Heart left ventricle (tissue), 16 donors: Measurements from ENCODE around the gene CTNNA3. TPM values are rescaled to one million over a fixed set of nuclear protein-coding genes. Genes with fewer than 3 reads are reported as not detected.
A peak's percentile ranks its signal among the peaks of the same experiment; 100 is the strongest.

Source experiments
- ATAC-seq, 4 donors: fragments of 200-7000 bp; cut with Tn5 transposase; one replicate each; pipeline ENCODE4 v1.9.1; 2020 to 2022; ENCODE audit warnings: moderate library complexity in 4 of 4, mild to moderate bottlenecking in 3 of 4, moderate number of reproducible peaks in 1 of 4
- DNase-seq, 5 donors: peaks; one replicate each; pipeline ENCODE4 v3.0.0-alpha.2; 2020
- H3K27ac ChIP-seq, 12 donors: fragments of 200-600 bp; sonication (generic) in 4 of 12; one replicate each; pipeline versions ENCODE4 v1.5.0 to v1.8.0; 2016 to 2022; ENCODE audit warnings: mild to moderate bottlenecking in 2 of 12
- H3K27me3 ChIP-seq, 9 donors: fragments of 200-600 bp; sonication (generic) in 2 of 9; one replicate each; pipeline versions ENCODE4 v1.5.1 to v1.8.0; 2016 to 2022; ENCODE audit warnings: mild to moderate bottlenecking in 3 of 9
- H3K36me3 ChIP-seq, 9 donors: fragments of 200-600 bp; sonication (generic) in 2 of 9; one replicate each; pipeline versions ENCODE4 v1.5.0 to v1.8.0; 2018 to 2022; ENCODE audit warnings: mild to moderate bottlenecking in 2 of 9
- H3K4me1 ChIP-seq, 12 donors: fragments of 200-600 bp; sonication (generic) in 4 of 12; one replicate each; pipeline versions ENCODE4 v1.5.0 to v1.8.0; 2016 to 2022; ENCODE audit warnings: mild to moderate bottlenecking in 3 of 12
- H3K4me3 ChIP-seq, 12 donors: fragments of 200-600 bp; sonication (generic) in 4 of 12; one replicate each; pipeline versions ENCODE4 v1.5.0 to v1.8.0; 2017 to 2022; ENCODE audit warnings: mild to moderate bottlenecking in 9 of 12, moderate library complexity in 4 of 12
- H3K9me3 ChIP-seq, 12 donors: fragments of 200-600 bp; sonication (generic) in 4 of 12; one replicate each; pipeline versions ENCODE4 v1.5.0 to v1.8.0; 2016 to 2022; ENCODE audit warnings: mild to moderate bottlenecking in 1 of 12
- POLR2A ChIP-seq, 2 donors: fragments of 450-650 bp; IDR thresholded peaks; one replicate each; pipeline ENCODE4 v1.6.1; 2017; ENCODE audit warnings: antibody characterized with exemption in 2 of 2, mild to moderate bottlenecking in 2 of 2, moderate library complexity in 2 of 2
- WGBS, 4 donors: extraction: QIAGEN DNeasy Blood & Tissue Kit in 2 of 4; methylation state at CpG; one replicate each; pipeline versions ENCODE4 v1.1.5 to v1.1.7; 2013 to 2018; 5-methylcytosine and 5-hydroxymethylcytosine counted together
- intact Hi-C, 10 donors: fragments of 100-400 bp; cut with DNase I; formaldehyde crosslinking; loops; one replicate each; pipeline versions ENCODE4 v1.11.1 to v1.14.2; 2022
- polyA plus RNA-seq, 2 donors: library from polyadenylated mRNA; stranded (reverse); fragments of 200-250 nt; gene quantifications; one replicate each; pipeline ENCODE4 v1.2.3, GENCODE V29; 2013
- total RNA-seq, 9 donors: library from RNA; depleted of rRNA in 2 of 9; stranded (reverse); fragments of >200 nt in 2 of 9; fragmentation: NEBNext Ultra II Directional in 3 of 9; extraction: Animal tissue kit (Norgen Biotek cat#: 25700) in 3 of 9; gene quantifications; one replicate each; pipeline versions ENCODE4 v1.1.0 to v1.2.4, GENCODE V29; 2016 to 2023
- TF ChIP-seq, protein P1 (sequence below), 12 donors: fragments of 200-600 bp; sonication (generic) in 4 of 12; IDR thresholded peaks; one replicate each; pipeline versions ENCODE4 v1.5.0 to v1.8.0; 2018 to 2022; ENCODE audit warnings: antibody characterized with exemption in 12 of 12, mild to moderate bottlenecking in 5 of 12
- donor health status: ischemic (EF 13 %, LVEDD 7.1; RV severe dilation, severe dysfunction).
- donor health status: healthy with polysubstance abuse.
- donor health status: DM: no; HTN: yes; CAD: no.
- donor health status: DM: no; HTN: no; CAD: no.
- donor health status: ischemic (EF 25% LVEDD 6.9; RV normal size, moderate dysfunction).
- donor health status: ischemic (EF 25% LVEDD 5.7; RV mildly dilated, moderate dysfunction).
- donor health status: healthy.
- donor health status: DM: yes; HTN: yes; CAD: no.
- donor health status: ischemic (EF 35%, LVEDD 5.7; RV mildly dilated, moderate dysfunction).
- donor health status: nonischemic (EF 11% LVEDD 7.7; RV severe dilation, severe dysfunction).
- donor health status: DM: yes; HTN: yes; CAD: no.
- donor health status: PGD.
- donor health status: ischemic (EF 29% LVEDD 5.4; RV normal size, mild dysfunction).
- donor health status: nonischemic (EF 23%, LVEDD 6.1; RV moderate dilation, normal function).

Gene CTNNA3
- total and polyA plus RNA-seq, 11 donors = 4.8 to 200 (median 99.0) TPM

DNA sequence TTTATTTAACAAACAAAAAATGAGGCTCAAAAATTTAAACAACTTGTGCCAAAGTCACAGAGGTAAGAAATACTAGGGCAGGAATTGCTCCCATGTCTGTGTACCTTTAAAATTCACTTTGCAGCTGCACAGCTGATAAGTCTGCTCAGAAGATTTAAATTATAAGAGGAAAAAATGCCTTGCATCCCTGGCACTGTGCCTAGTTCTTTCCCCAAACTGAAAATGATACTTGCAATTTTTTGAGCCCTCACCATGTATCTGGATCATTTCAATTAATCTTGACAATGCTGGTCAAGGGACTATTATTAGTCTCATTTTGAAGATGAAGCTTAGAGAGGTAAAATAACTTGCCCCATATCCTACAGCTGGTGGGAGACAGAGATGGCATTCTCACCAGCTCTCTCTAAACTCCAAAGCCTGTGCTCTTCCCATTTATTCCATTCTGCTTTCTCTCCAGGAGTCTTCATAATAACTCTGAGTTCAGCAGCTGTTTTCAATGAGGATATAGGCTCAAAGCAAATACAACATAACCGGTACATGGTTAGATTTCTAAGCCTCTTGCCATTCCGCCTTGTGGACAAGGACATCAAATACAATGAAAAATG lies 1120.6 kb downstream of the CTNNA3 start:
- Histone ChIP-seq H3K36me3 (no peaks in the 10 kb centered on the region), H3K4me3 (no peak overlapping the region), H3K27ac (no peak overlapping the region), H3K4me1 (no peaks in the 10 kb centered on the region), H3K27me3 (no peaks in the 10 kb centered on the region), H3K9me3 (no peaks in the 10 kb centered on the region)
- DNase-seq (no peak), ATAC-seq (no peak)
- intact Hi-C loops = no loop called here
- 87 to 98% (median 92%) methylated on average over 2 of the region's 2 CpGs for WGBS, 4 donors
- TF ChIP-seq POLR2A (IDR thresholded peaks at IDR 0.05) = no peak
- TF ChIP-seq, protein P1, sequence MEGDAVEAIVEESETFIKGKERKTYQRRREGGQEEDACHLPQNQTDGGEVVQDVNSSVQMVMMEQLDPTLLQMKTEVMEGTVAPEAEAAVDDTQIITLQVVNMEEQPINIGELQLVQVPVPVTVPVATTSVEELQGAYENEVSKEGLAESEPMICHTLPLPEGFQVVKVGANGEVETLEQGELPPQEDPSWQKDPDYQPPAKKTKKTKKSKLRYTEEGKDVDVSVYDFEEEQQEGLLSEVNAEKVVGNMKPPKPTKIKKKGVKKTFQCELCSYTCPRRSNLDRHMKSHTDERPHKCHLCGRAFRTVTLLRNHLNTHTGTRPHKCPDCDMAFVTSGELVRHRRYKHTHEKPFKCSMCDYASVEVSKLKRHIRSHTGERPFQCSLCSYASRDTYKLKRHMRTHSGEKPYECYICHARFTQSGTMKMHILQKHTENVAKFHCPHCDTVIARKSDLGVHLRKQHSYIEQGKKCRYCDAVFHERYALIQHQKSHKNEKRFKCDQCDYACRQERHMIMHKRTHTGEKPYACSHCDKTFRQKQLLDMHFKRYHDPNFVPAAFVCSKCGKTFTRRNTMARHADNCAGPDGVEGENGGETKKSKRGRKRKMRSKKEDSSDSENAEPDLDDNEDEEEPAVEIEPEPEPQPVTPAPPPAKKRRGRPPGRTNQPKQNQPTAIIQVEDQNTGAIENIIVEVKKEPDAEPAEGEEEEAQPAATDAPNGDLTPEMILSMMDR (IDR thresholded peaks at IDR 0.05) = no peak

DNA sequence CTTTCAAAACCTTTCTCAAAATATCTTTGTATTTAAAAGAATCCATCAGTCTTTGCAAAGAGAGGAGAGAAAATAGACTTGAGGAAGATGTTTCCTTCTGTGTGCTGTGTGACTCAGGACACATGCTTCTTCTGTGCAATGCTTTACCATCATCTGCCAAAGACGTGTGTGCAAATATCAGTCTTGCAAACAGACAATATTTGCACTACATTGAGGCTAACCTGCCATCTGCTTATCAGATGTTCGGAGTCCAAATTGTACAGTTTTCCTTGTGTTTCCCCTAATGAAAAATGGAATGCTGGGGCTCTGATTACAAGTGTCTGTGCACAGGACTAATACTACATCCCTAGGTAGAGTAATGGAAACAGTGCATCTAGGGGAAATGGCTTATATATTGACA lies 1123.3 kb downstream of the CTNNA3 start:
- WGBS, 4 donors = 69 to 77% (median 74%) methylated on average over 2 of the region's 2 CpGs
- TF ChIP-seq, protein P1 (IDR thresholded peaks at IDR 0.05) = no peak
- TF ChIP-seq POLR2A (IDR thresholded peaks at IDR 0.05) = no peak
- Histone ChIP-seq H3K9me3 (no peaks in the 10 kb centered on the region), H3K27ac (no peak overlapping the region), H3K4me1 (no peaks in the 10 kb centered on the region), H3K36me3 (no peaks in the 10 kb centered on the region), H3K4me3 (no peak overlapping the region), H3K27me3 (no peaks in the 10 kb centered on the region)
- ATAC-seq (no peak), DNase-seq (no peak)
- intact Hi-C loops = no loop called here

GRCh38 chr10:66565999-66566398 lies 1130.0 kb downstream of the CTNNA3 start:
- ATAC-seq (peak; percentile 42 to 76 (median 66)), DNase-seq (no peak)
- WGBS, 4 donors = 52 to 59% (median 55%) methylated on average over 4 of the region's 4 CpGs
- peaks cover 0 to 7% (median 0%) of the 10 kb centered on the region in 12 donors for H3K4me1 ChIP-seq
- H3K36me3 ChIP-seq = no peaks in the 10 kb centered on the region
- H3K9me3 ChIP-seq = no peaks in the 10 kb centered on the region
- no peaks in the 10 kb centered on the region for H3K27me3 ChIP-seq
- TF ChIP-seq POLR2A (IDR thresholded peaks at IDR 0.05) = no peak
- TF ChIP-seq, protein P1 (IDR thresholded peaks at IDR 0.05) = no peak
- intact Hi-C loops = no loop called here
- H3K27ac ChIP-seq = peak overlapping the region in 6 of 12 donors; percentile 15 to 68 (median 58)
- H3K4me3 ChIP-seq = no peak overlapping the region

DNA sequence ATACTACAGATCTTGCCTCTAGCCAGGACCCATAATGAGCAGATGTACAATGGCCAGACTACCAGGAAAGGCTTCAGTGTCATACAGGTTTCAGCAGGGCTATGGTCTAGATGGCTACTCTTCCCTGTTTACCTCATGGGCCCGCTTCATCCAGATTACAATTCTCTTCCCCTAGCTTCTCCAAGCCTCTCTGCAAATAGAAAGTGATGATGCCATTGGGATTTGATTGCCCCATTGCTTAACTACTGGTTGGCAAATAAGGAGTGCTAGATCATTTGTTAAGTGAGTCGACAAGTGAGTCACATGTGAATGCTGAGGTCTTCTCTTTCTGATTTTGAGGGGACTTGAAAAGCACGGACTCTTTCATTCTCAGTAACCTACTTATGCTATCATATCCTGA lies 1131.7 kb downstream of the CTNNA3 start:
- H3K4me3 ChIP-seq = no peak overlapping the region
- H3K36me3 ChIP-seq = no peaks in the 10 kb centered on the region
- H3K27ac ChIP-seq = no peak overlapping the region
- WGBS, 4 donors = 48 to 60% (median 53%) methylated on average over 3 of the region's 3 CpGs
- no peaks in the 10 kb centered on the region for H3K9me3 ChIP-seq
- H3K4me1 ChIP-seq = peaks cover 0 to 7% (median 0%) of the 10 kb centered on the region in 12 donors
- no peaks in the 10 kb centered on the region for H3K27me3 ChIP-seq
- ATAC-seq = no peak
- intact Hi-C loops = no loop called here
- TF ChIP-seq, protein P1 (IDR thresholded peaks at IDR 0.05) = no peak
- no peak for TF ChIP-seq POLR2A (IDR thresholded peaks at IDR 0.05)
- no peak for DNase-seq
